Measurements from ENCODE around the gene BCAP29. TPM values are rescaled to one million over a fixed set of nuclear protein-coding genes. Genes with fewer than 3 reads are reported as not detected.

BCAP29 gene
- total and polyA plus RNA-seq, 2 of the 8 experiments (the other 6 are each of a cell fraction or from before 2014, with no cell fraction given) = 6.8 to 18.1 TPM

- H2BK15ac ChIP-seq (ENCODE audit: low read length) = no peak overlapping the region
- no peak overlapping the region for H4K5ac ChIP-seq (ENCODE audit: insufficient read length, low read depth, low read length)
- no peaks in the 10 kb centered on the region for H3K9me3 ChIP-seq (ENCODE audit: insufficient read depth in 2 of 2, low read depth in 1 of 2, low read length in 1 of 2)
- H2BK5ac ChIP-seq (ENCODE audit: low read depth, low read length) = no peak overlapping the region
- no peak overlapping the region for H3K4me3 ChIP-seq (ENCODE audit: extremely low read depth in 1 of 4, insufficient read depth in 2 of 4, low read depth in 3 of 4, low read length in 4 of 4)
- H2AFZ ChIP-seq (ENCODE audit: low read length) = no peak overlapping the region
- no peaks in the 10 kb centered on the region for H4K20me1 ChIP-seq (replicated peaks in 1 of 2; ENCODE audit: control insufficient read depth in 1 of 2, insufficient read depth in 2 of 2, low read length in 2 of 2)
- no peaks in the 10 kb centered on the region for H3K79me1 ChIP-seq (ENCODE audit: low read depth, low read length)
- no peak overlapping the region for H2BK12ac ChIP-seq (ENCODE audit: low read depth, low read length)
- TF ChIP-seq RFX5 (IDR thresholded peaks at IDR 0.05; ENCODE audit: borderline replicate concordance, low read depth, low read length) = no peak
- H3K23ac ChIP-seq (ENCODE audit: insufficient read length) = no peak overlapping the region
- no peaks in the 10 kb centered on the region for H3K23me2 ChIP-seq (ENCODE audit: low read depth, low read length)
- H3K9ac ChIP-seq (replicated peaks in 1 of 4; ENCODE audit: extremely low read depth in 1 of 4, low read depth in 3 of 4, low read length in 3 of 4) = no peak overlapping the region
- H3K14ac ChIP-seq (ENCODE audit: insufficient read length) = no peak overlapping the region
- no peak for FAIRE-seq
- no peak overlapping the region for H3K56ac ChIP-seq (replicated peaks; ENCODE audit: insufficient read length, low read depth, low read length)
- no peaks in the 10 kb centered on the region for H3K79me2 ChIP-seq (ENCODE audit: control insufficient read depth in 1 of 2, insufficient read depth in 2 of 2, low read length in 2 of 2)
- H3K4me1 ChIP-seq (replicated peaks in 1 of 4; ENCODE audit: control insufficient read depth in 3 of 4, insufficient read depth in 4 of 4, low read length in 3 of 4) = no peaks in the 10 kb centered on the region
- no peak overlapping the region for H2AK5ac ChIP-seq (ENCODE audit: low read depth, low read length)
- no peak overlapping the region for H3K18ac ChIP-seq (ENCODE audit: extremely low read depth, low read length)
- no peak overlapping the region for H2BK20ac ChIP-seq (ENCODE audit: low read length)
- no peak overlapping the region for H3K4ac ChIP-seq (replicated peaks; ENCODE audit: insufficient read length, low read depth, low read length)
- 81% methylated on average over 4 of the region's 4 CpGs; no CpG with 5 or more reads in 1 of the 2 experiments for WGBS, 2 experiments (ENCODE audit: extremely low coverage in 1 of 2, insufficient coverage in 1 of 2, insufficient read length in 1 of 2, insufficient replicate concordance in 2 of 2, low coverage in 1 of 2, low lambda C conversion rate in 2 of 2, missing lambda C conversion rate in 1 of 2)
- no peak overlapping the region for H2BK120ac ChIP-seq (replicated peaks; ENCODE audit: low read depth, low read length)
- no peak overlapping the region for H3K4me2 ChIP-seq (ENCODE audit: insufficient read depth in 1 of 2, low read depth in 2 of 2, low read length in 2 of 2)
- no peak for DNase-seq (ENCODE audit: low read depth in 1 of 2, low spot score in 2 of 2)
- H4K91ac ChIP-seq (replicated peaks; ENCODE audit: insufficient read length, low read length) = no peak overlapping the region
- H3K36me3 ChIP-seq (ENCODE audit: control insufficient read depth in 2 of 4, insufficient read depth in 4 of 4, low read length in 3 of 4) = no peaks in the 10 kb centered on the region; a peak in 1 of 8 replicates
- CTCF ChIA-PET (ENCODE audit: partially characterized antibody) = no interaction called here
- no peaks in the 10 kb centered on the region for H3K27me3 ChIP-seq (replicated peaks in 1 of 4; ENCODE audit: control insufficient read depth in 3 of 4, extremely low read depth in 1 of 4, insufficient read depth in 3 of 4, low read length in 3 of 4)
- H3K27ac ChIP-seq (ENCODE audit: low read depth, low read length) = no peak overlapping the region
- H4K8ac ChIP-seq (ENCODE audit: extremely low read depth, insufficient read depth, low read length) = no peak overlapping the region
- POLR2A ChIA-PET (ENCODE audit: partially characterized antibody) = no interaction called here
Observed at GRCh38 chr7:107615910-107616680, 36.0 kb downstream of the BCAP29 start.

Measured in H1 (cell line).